HG03095 (cell line): ENCODE results near the gene CLPX.
"Not testable (repeated sequence)": the region's sequence is repeated elsewhere in the genome, so short reads cannot be mapped to it uniquely, and the experiment has no call there.

Experiments
- ATAC-seq: cut with Tn5 transposase; IDR thresholded peaks from one replicate; pipeline ENCODE4 v1.9.1; 2021; ENCODE audit warnings: moderate library complexity; ENCODE audit not compliant: unreplicated experiment

Gene CLPX

DNA sequence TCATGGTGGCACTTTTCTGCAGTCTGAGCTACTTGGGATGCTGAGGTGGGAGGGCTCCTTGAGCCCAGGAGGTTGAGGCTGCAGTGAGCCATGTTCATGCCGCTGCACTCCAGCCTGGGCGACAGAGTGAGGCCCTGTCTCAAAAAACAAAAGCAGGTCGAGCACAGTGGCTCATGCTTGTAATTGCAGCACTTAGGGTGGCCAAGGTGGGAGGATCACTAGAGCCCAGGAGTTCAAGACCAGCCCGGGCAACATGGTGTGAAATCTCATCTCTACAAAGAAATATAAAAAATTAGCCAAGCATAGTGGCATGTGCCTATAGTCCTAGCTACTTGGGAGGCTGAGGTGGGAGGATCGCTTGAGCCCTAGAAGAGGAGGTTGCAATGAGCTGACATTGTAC lies 80.1 kb downstream of the CLPX start:
- ATAC-seq = no peak

DNA sequence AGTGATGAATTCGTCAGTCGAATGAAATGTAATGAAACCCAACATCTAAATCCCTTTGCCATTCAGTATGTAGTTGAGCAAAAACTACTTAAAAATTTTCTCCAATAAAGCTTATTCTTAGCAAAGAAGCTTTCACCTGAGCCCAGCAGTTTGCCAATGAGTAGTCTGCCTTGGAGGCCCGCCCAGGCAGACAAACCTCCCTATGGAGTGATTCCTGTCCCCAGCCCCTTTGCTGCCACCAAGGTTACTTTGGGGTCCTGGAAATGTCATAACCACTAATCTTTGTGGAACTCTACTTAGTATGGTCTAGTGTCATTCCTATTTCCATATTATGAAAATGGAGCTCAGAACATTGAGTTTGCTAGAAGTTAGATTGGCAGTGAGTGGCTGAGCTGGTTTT lies 82.2 kb downstream of the CLPX start:
- no peak for ATAC-seq

DNA sequence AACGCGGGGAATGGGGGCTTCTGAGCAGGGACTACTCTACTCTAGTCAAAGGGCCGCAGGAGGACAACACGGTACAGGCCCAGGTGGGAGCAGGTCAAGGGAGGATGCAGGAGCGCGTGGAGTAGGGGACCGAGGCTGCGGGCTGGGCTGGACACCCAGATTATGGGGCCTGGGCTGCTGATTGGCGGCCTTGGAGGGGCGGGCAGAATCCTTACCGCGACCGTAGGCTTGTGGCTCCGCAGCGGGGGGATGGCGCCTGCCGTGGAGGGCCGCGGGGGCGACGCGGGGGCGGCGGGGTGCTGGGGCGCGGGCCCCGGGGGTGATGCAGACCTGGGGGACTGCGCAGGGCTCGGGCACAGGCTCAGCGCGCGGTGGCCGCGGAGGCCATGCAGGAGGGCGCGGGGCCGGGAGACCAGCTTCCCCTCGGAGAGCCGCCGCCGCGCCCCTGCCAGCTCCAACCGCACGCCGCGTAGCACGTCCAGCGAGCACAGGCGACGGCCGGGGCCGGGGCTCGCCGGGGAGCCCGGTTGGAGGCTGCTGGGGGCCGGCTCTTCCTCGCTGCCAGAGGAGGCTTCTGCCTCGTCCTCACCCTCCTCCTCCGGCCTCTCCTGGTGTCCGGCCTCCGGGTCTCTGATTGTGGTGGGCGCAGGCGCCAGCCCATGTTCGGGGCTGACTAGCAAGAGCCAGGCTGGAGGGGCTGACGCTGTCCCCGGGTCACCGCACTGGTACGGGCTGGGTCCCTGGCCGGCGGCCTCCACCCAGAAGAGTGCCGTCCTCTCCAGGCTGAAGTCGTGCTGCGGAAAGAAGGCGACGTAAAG lies 83.0 kb downstream of the CLPX start:
- no peak for ATAC-seq

DNA sequence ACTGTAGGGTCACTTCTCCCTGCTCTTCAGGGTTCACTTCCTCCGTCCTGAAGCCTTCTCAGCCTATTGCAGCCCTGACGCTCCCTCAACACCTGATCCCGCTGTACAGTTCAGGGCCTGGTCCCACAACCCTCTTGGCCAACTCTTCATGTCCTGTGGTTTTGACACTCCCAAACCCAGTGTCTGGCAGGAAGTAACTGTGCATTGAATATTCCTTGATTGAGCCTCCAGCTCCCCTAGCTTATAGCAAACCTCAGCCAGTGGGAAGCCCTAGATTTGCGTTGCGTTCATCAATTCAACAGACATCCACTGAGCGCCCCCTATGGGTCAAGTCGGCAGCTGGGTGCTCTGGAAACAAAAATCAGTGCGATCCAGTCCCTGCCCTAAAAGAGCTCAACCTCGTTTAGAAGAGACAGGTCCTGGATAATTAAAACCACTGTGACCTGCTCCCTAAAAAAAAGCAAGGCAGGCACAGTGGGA lies 83.7 kb downstream of the CLPX start:
- ATAC-seq = no peak

DNA sequence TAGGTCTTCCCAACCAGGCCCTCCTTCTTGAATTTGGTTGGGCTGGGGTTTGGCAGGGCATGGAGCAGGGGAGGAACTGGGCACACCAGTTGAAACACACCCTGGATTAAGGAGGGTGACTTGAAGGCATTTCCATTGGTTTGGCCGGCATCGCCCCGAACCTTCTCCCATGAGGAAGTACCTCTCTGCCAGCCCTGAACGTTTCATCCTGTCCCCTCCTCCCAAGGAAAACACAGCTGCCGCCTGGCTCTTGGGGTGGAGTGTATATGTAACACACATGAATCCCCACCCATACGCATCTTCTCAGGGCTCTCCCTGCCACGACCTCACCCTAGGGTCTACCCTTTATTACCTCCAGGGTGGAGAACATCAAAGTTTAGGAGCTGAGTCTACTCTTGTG lies 84.7 kb downstream of the CLPX start:
- ATAC-seq = no peak

DNA sequence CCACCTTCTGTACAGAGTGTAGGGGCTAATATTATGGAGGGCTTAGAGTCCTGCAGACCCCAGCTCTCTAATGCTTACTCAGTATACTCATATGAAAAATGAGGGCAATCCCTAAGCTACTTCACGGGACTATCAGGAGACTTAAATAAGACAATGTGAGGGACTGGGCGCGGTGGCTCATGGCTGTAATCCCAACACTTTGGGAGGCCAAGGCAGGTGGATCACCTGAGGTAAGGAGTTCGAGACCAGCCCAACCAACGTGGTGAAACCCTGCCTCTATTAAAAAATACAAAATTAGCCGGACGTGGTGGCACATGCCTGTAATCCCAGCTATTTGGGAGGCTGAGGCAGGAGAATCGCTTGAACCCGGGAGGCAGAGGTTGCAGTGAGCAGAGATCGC lies 85.3 kb downstream of the CLPX start:
- not testable (repeated sequence) for ATAC-seq

DNA sequence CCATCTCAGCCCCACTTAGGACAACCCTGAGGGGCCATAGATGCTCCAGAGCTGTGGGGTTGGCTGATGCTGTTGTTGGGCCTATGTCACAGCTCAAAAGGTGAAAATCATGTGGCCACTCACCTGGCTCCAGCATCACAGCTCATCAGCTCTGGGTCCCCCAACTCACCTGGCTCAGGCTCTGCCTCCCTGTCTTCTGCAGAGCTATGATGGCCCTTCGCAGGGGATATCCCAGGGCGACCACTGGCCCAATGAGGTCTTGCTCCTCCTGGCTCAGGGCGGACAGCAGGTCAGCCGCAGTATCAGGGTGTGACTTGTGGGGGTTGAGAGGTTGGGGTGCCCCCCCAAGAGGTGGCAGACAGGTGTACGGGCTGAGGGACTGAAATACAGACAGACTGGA lies 85.8 kb downstream of the CLPX start:
- no peak for ATAC-seq
